Hepatic stellate cell (primary cell): ENCODE results near the gene ZSCAN32.

Experiments
- DNase-seq: peaks from one replicate; pipeline ENCODE4 v3.0.0; 2011; ENCODE audit warnings: low spot score

ZSCAN32 gene

GRCh38 chr16:3400779-3401688 is at the start of gene ZSCAN32, which contains the start of gene ZNF174:
Gene ZSCAN32 (minus strand): TSS chr16:3401004. CDS start chr16:3397557, 3,447 bp downstream.
Gene ZNF174 (plus strand): TSS chr16:3401215. CDS start chr16:3402005, 790 bp downstream.
- peak; percentile 100 for DNase-seq

- peak; percentile 53 for DNase-seq
Observed at GRCh38 chr16:3444032-3444388, 43.2 kb upstream of the ZSCAN32 start.

- DNase-seq = peak; percentile 85
Observed at GRCh38 chr16:3443108-3444031, 42.6 kb upstream of the ZSCAN32 start, which contains the start of the genes NAA60 and ZNF597. Gene NAA60 (plus strand): TSS chr16:3443680. CDS start chr16:3476228, 32,548 bp downstream. Gene ZNF597 (minus strand): TSS chr16:3443504. CDS start chr16:3443153, 351 bp downstream.

GRCh38 chr16:3439637-3440036 is 38.8 kb upstream of the ZSCAN32 start:
- no peak for DNase-seq

- DNase-seq = no peak
Observed at GRCh38 chr16:3434373-3434772, 33.6 kb upstream of the ZSCAN32 start.

GRCh38 chr16:3431779-3432219 is 31.0 kb upstream of the ZSCAN32 start:
- DNase-seq = no peak

GRCh38 chr16:3413730-3414379 is 13.1 kb upstream of the ZSCAN32 start:
- no peak for DNase-seq

- DNase-seq = no peak
Observed at GRCh38 chr16:3408561-3409197, 7.9 kb upstream of the ZSCAN32 start.

GRCh38 chr16:3401719-3402397 is 1.1 kb upstream of the ZSCAN32 start:
- peak; percentile 11 for DNase-seq

GRCh38 chr16:3400446-3400778 is 392 bp downstream of the ZSCAN32 start:
- DNase-seq = no peak

GRCh38 chr16:3389663-3390338 is 11.0 kb downstream of the ZSCAN32 start:
- DNase-seq = no peak

GRCh38 chr16:3388325-3388724 is 12.5 kb downstream of the ZSCAN32 start:
- no peak for DNase-seq

- DNase-seq = no peak
Observed at GRCh38 chr16:3383045-3383448, 17.8 kb downstream of the ZSCAN32 start.

GRCh38 chr16:3377917-3378316 is 22.9 kb downstream of the ZSCAN32 start:
- DNase-seq = no peak

- no peak for DNase-seq
Observed at GRCh38 chr16:3375680-3376079, 25.1 kb downstream of the ZSCAN32 start.

GRCh38 chr16:3369073-3369472 is 31.7 kb downstream of the ZSCAN32 start:
- DNase-seq = no peak

GRCh38 chr16:3364774-3365427 is 35.9 kb downstream of the ZSCAN32 start:
- DNase-seq = peak; percentile 84

GRCh38 chr16:3363793-3364192 is 37.0 kb downstream of the ZSCAN32 start:
- DNase-seq = no peak

GRCh38 chr16:3362931-3363330 is 37.9 kb downstream of the ZSCAN32 start:
- DNase-seq = no peak

GRCh38 chr16:3358871-3359270 is 41.9 kb downstream of the ZSCAN32 start:
- no peak for DNase-seq
